WTC11 (cell line): ENCODE data around the gene FYCO1.

Experiments
- CBFB ChIP-seq: sonication (generic); formaldehyde crosslinking; IDR thresholded peaks from 2 replicates; pipeline ENCODE4 v1.8.1; 2022; ENCODE audit warnings: mild to moderate bottlenecking, low read depth, missing genetic modification reagents
- CTCF ChIP-seq: fragments of 200-600 bp; IDR thresholded peaks from 2 replicates; pipeline ENCODE4 v1.8.0; 2022; ENCODE audit warnings: antibody characterized with exemption
- ETV6 ChIP-seq: sonication (generic); formaldehyde crosslinking; IDR thresholded peaks from 2 replicates; pipeline ENCODE4 v1.8.1; 2022; ENCODE audit warnings: mild to moderate bottlenecking, missing genetic modification reagents
- FOXJ3 ChIP-seq: sonication (generic); formaldehyde crosslinking; IDR thresholded peaks from 2 replicates; pipeline ENCODE4 v1.9.0; 2021; ENCODE audit warnings: missing genetic modification reagents, mild to moderate bottlenecking, borderline replicate concordance
- MAX ChIP-seq: sonication (generic); formaldehyde crosslinking; IDR thresholded peaks from 2 replicates; pipeline ENCODE4 v1.8.0; 2022; ENCODE audit warnings: mild to moderate bottlenecking, missing genetic modification reagents
- MXD4 ChIP-seq: fragments of 250-450 bp; sonication (Bioruptor Pico); IDR thresholded peaks from 2 replicates; pipeline ENCODE4 v1.8.0; 2021; ENCODE audit warnings: mild to moderate bottlenecking, moderate library complexity, borderline replicate concordance
- NFE2L1 ChIP-seq: sonication (generic); formaldehyde crosslinking; IDR thresholded peaks from 2 replicates; pipeline ENCODE4 v1.8.1; 2023; ENCODE audit warnings: missing genetic modification reagents
- PREB ChIP-seq: sonication (generic); formaldehyde crosslinking; IDR thresholded peaks from 2 replicates; pipeline ENCODE4 v1.8.1; 2022; ENCODE audit warnings: mild to moderate bottlenecking, missing genetic modification reagents, moderate library complexity, borderline replicate concordance
- SP1 ChIP-seq: sonication (generic); formaldehyde crosslinking; conservative IDR thresholded peaks from 2 replicates; pipeline ENCODE4 v1.8.1; 2022; ENCODE audit warnings: missing genetic modification reagents
- ZNF416 ChIP-seq: fragments of 250-450 bp; sonication (Bioruptor Pico); IDR thresholded peaks from 2 replicates; pipeline ENCODE4 v1.9.0; 2021; ENCODE audit warnings: mild to moderate bottlenecking, inconsistent platforms
- TF ChIP-seq, protein P1 (sequence below): sonication (generic); formaldehyde crosslinking; IDR thresholded peaks from 2 replicates; pipeline ENCODE4 v1.8.1; 2022; ENCODE audit warnings: low read depth, missing genetic modification reagents, borderline replicate concordance

- TF ChIP-seq, protein P1, sequence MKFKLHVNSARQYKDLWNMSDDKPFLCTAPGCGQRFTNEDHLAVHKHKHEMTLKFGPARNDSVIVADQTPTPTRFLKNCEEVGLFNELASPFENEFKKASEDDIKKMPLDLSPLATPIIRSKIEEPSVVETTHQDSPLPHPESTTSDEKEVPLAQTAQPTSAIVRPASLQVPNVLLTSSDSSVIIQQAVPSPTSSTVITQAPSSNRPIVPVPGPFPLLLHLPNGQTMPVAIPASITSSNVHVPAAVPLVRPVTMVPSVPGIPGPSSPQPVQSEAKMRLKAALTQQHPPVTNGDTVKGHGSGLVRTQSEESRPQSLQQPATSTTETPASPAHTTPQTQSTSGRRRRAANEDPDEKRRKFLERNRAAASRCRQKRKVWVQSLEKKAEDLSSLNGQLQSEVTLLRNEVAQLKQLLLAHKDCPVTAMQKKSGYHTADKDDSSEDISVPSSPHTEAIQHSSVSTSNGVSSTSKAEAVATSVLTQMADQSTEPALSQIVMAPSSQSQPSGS (CRISPR knock-in tag), result no peak
- no peak for TF ChIP-seq CBFB (CRISPR knock-in tag)
- no peak for TF ChIP-seq PREB (CRISPR knock-in tag)
- TF ChIP-seq MXD4, result no peak
- TF ChIP-seq CTCF, result no peak
- TF ChIP-seq ETV6 (CRISPR knock-in tag), result no peak
- no peak for TF ChIP-seq ZNF416
- TF ChIP-seq NFE2L1 (CRISPR knock-in tag), result no peak
- TF ChIP-seq SP1 (CRISPR knock-in tag), result no peak
- TF ChIP-seq MAX (CRISPR knock-in tag), result no peak
- TF ChIP-seq FOXJ3 (CRISPR knock-in tag), result no peak
Measured at GRCh38 chr3:45981346-45982074, 14.1 kb downstream of the FYCO1 start.
